ENCODE measurements around the gene AR.
"Not testable (repeated sequence)": the region's sequence is repeated elsewhere in the genome, so short reads cannot be mapped to it uniquely, and the experiment has no call there.

Gene AR

GRCh38 chrX:67635424-67635823 lies 91.6 kb downstream of the AR start:
- Histone ChIP-seq H4K20me1 (ENCODE audit: insufficient read depth, low read length) (no peaks in the 10 kb centered on the region), H3K79me2 (ENCODE audit: low read length) (no peaks in the 10 kb centered on the region), H3K27ac (ENCODE audit: low read length) (no peak overlapping the region), H3K4me3 (ENCODE audit: low read length) (no peak overlapping the region), H3K9me3 (replicated peaks; ENCODE audit: insufficient read depth, low read length) (no peaks in the 10 kb centered on the region), H3K9me2 (replicated peaks; ENCODE audit: insufficient read depth, low read length) (no peaks in the 10 kb centered on the region), H3K9ac (ENCODE audit: low read length) (no peak overlapping the region), H3K4me1 (ENCODE audit: low read length) (no peaks in the 10 kb centered on the region), H2AFZ (ENCODE audit: low read length) (no peak overlapping the region), H3F3A (ENCODE audit: insufficient read depth, low read length) (no peaks in the 10 kb centered on the region), H3K27me3 (replicated peaks; ENCODE audit: insufficient read depth, low read length) (no peaks in the 10 kb centered on the region), H3K4me2 (ENCODE audit: low read depth, low read length) (no peak overlapping the region), H3K36me3 (replicated peaks; ENCODE audit: insufficient read depth, low read length) (no peaks in the 10 kb centered on the region)
- no peak for DNase-seq
- no peak for TF ChIP-seq EZH2phosphoT487 (IDR thresholded peaks at IDR 0.05; ENCODE audit: low read length)
- no peak for TF ChIP-seq EZH2 (optimal IDR thresholded peaks at IDR 0.05; ENCODE audit: low read depth, low read length)
- no peak for TF ChIP-seq CTCF (IDR thresholded peaks at IDR 0.05; ENCODE audit: low read length)

- no peak overlapping the region for H3K9ac ChIP-seq (ENCODE audit: low read length)
- H3K4me3 ChIP-seq (ENCODE audit: low read length), result no peak overlapping the region
- H3K27me3 ChIP-seq (replicated peaks; ENCODE audit: insufficient read depth, low read length), result no peaks in the 10 kb centered on the region
- no peak overlapping the region for H3K4me2 ChIP-seq (ENCODE audit: low read depth, low read length)
- H3K36me3 ChIP-seq (replicated peaks; ENCODE audit: insufficient read depth, low read length), result no peaks in the 10 kb centered on the region
- no peaks in the 10 kb centered on the region for H3K79me2 ChIP-seq (ENCODE audit: low read length)
- no peaks in the 10 kb centered on the region for H3K9me2 ChIP-seq (replicated peaks; ENCODE audit: insufficient read depth, low read length)
- H4K20me1 ChIP-seq (ENCODE audit: insufficient read depth, low read length), result no peaks in the 10 kb centered on the region
- H3K4me1 ChIP-seq (ENCODE audit: low read length), result no peaks in the 10 kb centered on the region
- H3F3A ChIP-seq (ENCODE audit: insufficient read depth, low read length), result no peaks in the 10 kb centered on the region
- TF ChIP-seq EZH2 (optimal IDR thresholded peaks at IDR 0.05; ENCODE audit: low read depth, low read length), result no peak
- TF ChIP-seq CTCF (IDR thresholded peaks at IDR 0.05; ENCODE audit: low read length), result no peak
- TF ChIP-seq EZH2phosphoT487 (IDR thresholded peaks at IDR 0.05; ENCODE audit: low read length), result no peak
- no peak overlapping the region for H3K27ac ChIP-seq (ENCODE audit: low read length)
- DNase-seq, result no peak
- no peaks in the 10 kb centered on the region for H3K9me3 ChIP-seq (replicated peaks; ENCODE audit: insufficient read depth, low read length)
- H2AFZ ChIP-seq (ENCODE audit: low read length), result no peak overlapping the region
Observed at GRCh38 chrX:67636532-67636931, 92.7 kb downstream of the AR start.

GRCh38 chrX:67637293-67637692 lies 93.5 kb downstream of the AR start:
- not testable (repeated sequence) for H3K79me2 ChIP-seq (ENCODE audit: low read length); H3K4me2 ChIP-seq (ENCODE audit: low read depth, low read length); H3K27ac ChIP-seq (ENCODE audit: low read length); H3F3A ChIP-seq (ENCODE audit: insufficient read depth, low read length); DNase-seq; H3K4me1 ChIP-seq (ENCODE audit: low read length); H2AFZ ChIP-seq (ENCODE audit: low read length); H3K9me3 ChIP-seq (replicated peaks; ENCODE audit: insufficient read depth, low read length); H3K9ac ChIP-seq (ENCODE audit: low read length); H4K20me1 ChIP-seq (ENCODE audit: insufficient read depth, low read length); H3K36me3 ChIP-seq (replicated peaks; ENCODE audit: insufficient read depth, low read length); H3K9me2 ChIP-seq (replicated peaks; ENCODE audit: insufficient read depth, low read length); H3K27me3 ChIP-seq (replicated peaks; ENCODE audit: insufficient read depth, low read length); H3K4me3 ChIP-seq (ENCODE audit: low read length)

GRCh38 chrX:67648361-67648760 lies 104.5 kb downstream of the AR start:
- no peaks in the 10 kb centered on the region for H4K20me1 ChIP-seq (ENCODE audit: insufficient read depth, low read length)
- no peaks in the 10 kb centered on the region for H3K27me3 ChIP-seq (replicated peaks; ENCODE audit: insufficient read depth, low read length)
- no peaks in the 10 kb centered on the region; the same call in 1 of the 2 replicates for H3F3A ChIP-seq (ENCODE audit: insufficient read depth, low read length)
- no peak for TF ChIP-seq EZH2 (optimal IDR thresholded peaks at IDR 0.05; ENCODE audit: low read depth, low read length)
- no peaks in the 10 kb centered on the region for H3K79me2 ChIP-seq (ENCODE audit: low read length)
- no peak for DNase-seq
- no peak overlapping the region for H2AFZ ChIP-seq (ENCODE audit: low read length)
- H3K4me1 ChIP-seq (ENCODE audit: low read length), result peaks cover 11% of the 10 kb centered on the region
- no peaks in the 10 kb centered on the region for H3K9me2 ChIP-seq (replicated peaks; ENCODE audit: insufficient read depth, low read length)
- H3K9ac ChIP-seq (ENCODE audit: low read length), result no peak overlapping the region
- H3K9me3 ChIP-seq (replicated peaks; ENCODE audit: insufficient read depth, low read length), result no peaks in the 10 kb centered on the region
- no peak overlapping the region for H3K4me2 ChIP-seq (ENCODE audit: low read depth, low read length)
- no peak overlapping the region for H3K27ac ChIP-seq (ENCODE audit: low read length)
- H3K4me3 ChIP-seq (ENCODE audit: low read length), result no peak overlapping the region
- no peaks in the 10 kb centered on the region for H3K36me3 ChIP-seq (replicated peaks; ENCODE audit: insufficient read depth, low read length)
